Fibroblast of lung (primary cell): ENCODE results near the gene MAP3K2. TPM values are rescaled to one million over a fixed set of nuclear protein-coding genes. Genes with fewer than 3 reads are reported as not detected.

ENCODE experiments used
- DNase-seq, 2 donors: peaks; one replicate each; pipeline versions ENCODE4 v3.0.0 to v3.0.0-alpha.2; 2010; ENCODE audit warnings: low read depth in 2 of 2
- H2AFZ ChIP-seq: 2 replicates; pipeline ENCODE4 v1.5.1; 2012; ENCODE audit warnings: low read length, control low read depth, inconsistent platforms
- H3K27ac ChIP-seq: 2 replicates; pipeline ENCODE4 v1.5.1; 2011; ENCODE audit warnings: low read length, control low read depth; ENCODE audit not compliant: insufficient read depth
- H3K27me3 ChIP-seq: 2 replicates; pipeline ENCODE4 v1.5.1; 2011; ENCODE audit warnings: mild to moderate bottlenecking, low read length; ENCODE audit not compliant: control insufficient read depth, insufficient read depth
- H3K36me3 ChIP-seq: 2 replicates; pipeline ENCODE4 v1.5.1; 2011; ENCODE audit warnings: low read length; ENCODE audit not compliant: control insufficient read depth, insufficient read depth
- H3K4me1 ChIP-seq: 2 replicates; pipeline ENCODE4 v1.5.1; 2011; ENCODE audit warnings: low read length; ENCODE audit not compliant: control insufficient read depth, insufficient read depth; ENCODE audit errors: extremely low read depth
- H3K4me2 ChIP-seq: 2 replicates; pipeline ENCODE4 v1.5.1; 2011; ENCODE audit warnings: low read length, control low read depth; ENCODE audit not compliant: insufficient read depth; ENCODE audit errors: extremely low read depth
- H3K4me3 ChIP-seq, 4 experiments: fragments of 200-600 bp in 1 of 4; sonication (generic) in 1 of 4; replicated peaks in 1 of 4; 2 replicates each; pipeline ENCODE4 v1.5.1; 2011 to 2016; ENCODE audit warnings: low read length in 4 of 4, low read depth in 3 of 4, mild to moderate bottlenecking in 3 of 4, control low read depth in 2 of 4, inconsistent platforms in 1 of 4, mixed read lengths in 1 of 4; ENCODE audit not compliant: insufficient read depth in 1 of 4; ENCODE audit errors: control extremely low read depth in 1 of 4
- H3K79me2 ChIP-seq: 2 replicates; pipeline ENCODE4 v1.5.1; 2012; ENCODE audit warnings: mild to moderate bottlenecking, low read length, inconsistent platforms; ENCODE audit not compliant: control insufficient read depth, insufficient read depth
- H3K9ac ChIP-seq: 2 replicates; pipeline ENCODE4 v1.5.1; 2011; ENCODE audit warnings: mild to moderate bottlenecking, low read length, control low read depth; ENCODE audit not compliant: insufficient read depth
- H3K9me3 ChIP-seq: 2 replicates; pipeline ENCODE4 v1.5.1; 2012; ENCODE audit warnings: low read depth, low read length; ENCODE audit not compliant: control insufficient read depth, insufficient read depth
- H4K20me1 ChIP-seq: 2 replicates; pipeline ENCODE4 v1.5.1; 2011; ENCODE audit warnings: low read length; ENCODE audit not compliant: control insufficient read depth, insufficient read depth; ENCODE audit errors: extremely low read depth
- CTCF ChIP-seq, 2 donors: IDR thresholded peaks in 1 of 2; conservative IDR thresholded peaks in 1 of 2; 1 replicate in 1 of 2; 2 replicates in 1 of 2; pipeline ENCODE4 v1.5.1; 2011 to 2012; ENCODE audit warnings: low read length in 2 of 2, control low read depth in 1 of 2, inconsistent platforms in 1 of 2, low read depth in 1 of 2, mild to moderate bottlenecking in 1 of 2
- EZH2 ChIP-seq: IDR thresholded peaks from 2 replicates; pipeline ENCODE4 v1.5.1; 2012; ENCODE audit warnings: low read length, control low read depth, mild to moderate bottlenecking; ENCODE audit errors: missing control alignments
- polyA plus RNA-seq, 2 donors: library from polyadenylated mRNA; depleted of rRNA in 1 of 2; stranded (reverse) in 1 of 2; unstranded in 1 of 2; fragments of >200 nt; gene quantifications; 2 replicates each; pipeline ENCODE4 v1.2.1, GENCODE V29; 2011 to 2012; ENCODE audit warnings: missing spikeins in 1 of 2
- total RNA-seq: library from RNA; depleted of rRNA; stranded (reverse); fragments of >200 nt; gene quantifications from 2 replicates; pipeline ENCODE4 v1.2.1, GENCODE V29; 2014

The MAP3K2 gene
- total and polyA plus RNA-seq, 2 donors (not counting 1 experiment from before 2014, with no cell fraction given): 15.6 to 30.1 TPM

- H3K27ac ChIP-seq: no peak overlapping the region
- TF ChIP-seq CTCF (conservative IDR thresholded peaks at IDR 0.05 in 1 of 2, IDR thresholded peaks at IDR 0.05 in 1 of 2; ENCODE audit: low read depth in 1 of 2, low read length in 2 of 2): no peak
- TF ChIP-seq EZH2: no peak
- peaks cover 17% of the 10 kb centered on the region for H3K27me3 ChIP-seq
- H4K20me1 ChIP-seq: no peaks in the 10 kb centered on the region
- DNase-seq: no peak
- H2AFZ ChIP-seq: no peak overlapping the region
- no peaks in the 10 kb centered on the region for H3K9me3 ChIP-seq
- no peaks in the 10 kb centered on the region for H3K4me1 ChIP-seq
- H3K4me3 ChIP-seq: no peak overlapping the region
- no peak overlapping the region for H3K9ac ChIP-seq
- no peak overlapping the region for H3K4me2 ChIP-seq
- H3K36me3 ChIP-seq: no peaks in the 10 kb centered on the region
- no peaks in the 10 kb centered on the region for H3K79me2 ChIP-seq
Measured at GRCh38 chr2:127426501-127427354, 39.0 kb upstream of the MAP3K2 start.

- no peak overlapping the region for H2AFZ ChIP-seq
- no peak overlapping the region for H3K27ac ChIP-seq
- H3K4me2 ChIP-seq: no peak overlapping the region
Measured at GRCh38 chr2:127425540-127426490, 38.0 kb upstream of the MAP3K2 start.

More at GRCh38 chr2:127425540-127426490, 38.0 kb upstream of the MAP3K2 start:
- TF ChIP-seq CTCF (conservative IDR thresholded peaks at IDR 0.05 in 1 of 2, IDR thresholded peaks at IDR 0.05 in 1 of 2; ENCODE audit: low read depth in 1 of 2, low read length in 2 of 2) (no peak), EZH2 (no peak)
- DNase-seq: no peak
- Histone ChIP-seq H4K20me1 (no peaks in the 10 kb centered on the region), H3K4me1 (no peaks in the 10 kb centered on the region), H3K9me3 (no peaks in the 10 kb centered on the region), H3K79me2 (no peaks in the 10 kb centered on the region), H3K9ac (no peak overlapping the region), H3K36me3 (no peaks in the 10 kb centered on the region), H3K27me3 (peaks cover 26% of the 10 kb centered on the region), H3K4me3 (no peak overlapping the region)
